Immature natural killer cell (primary cell): ENCODE data around the gene CCNJ. TPM values are rescaled to one million over a fixed set of nuclear protein-coding genes. Genes with fewer than 3 reads are reported as not detected.

Experiments used
- DNase-seq, 3 donors: peaks; one replicate each; pipeline ENCODE4 v3.0.0; 2022; ENCODE audit warnings: mixed read lengths in 1 of 3
- H3K27ac Mint-ChIP-seq, 6 donors: one replicate each; pipeline ENCODE4 v1.8.0; 2020; ENCODE audit warnings: mixed read lengths in 6 of 6, mild to moderate bottlenecking in 5 of 6, inconsistent platforms in 4 of 6, moderate library complexity in 3 of 6
- H3K27me3 Mint-ChIP-seq, 3 donors: one replicate each; pipeline ENCODE4 v1.8.0; 2020 to 2021; ENCODE audit warnings: low read depth in 3 of 3, mild to moderate bottlenecking in 3 of 3, mixed read lengths in 3 of 3, moderate library complexity in 3 of 3, inconsistent platforms in 1 of 3
- H3K36me3 Mint-ChIP-seq, 3 donors: one replicate each; pipeline ENCODE4 v1.8.0; 2020; ENCODE audit warnings: mixed read lengths in 3 of 3, inconsistent platforms in 2 of 3, mild to moderate bottlenecking in 2 of 3
- H3K4me1 Mint-ChIP-seq, 2 donors: one replicate each; pipeline ENCODE4 v1.8.0; 2020; ENCODE audit warnings: inconsistent platforms in 2 of 2, mild to moderate bottlenecking in 2 of 2, mixed read lengths in 2 of 2, moderate library complexity in 1 of 2
- H3K4me3 Mint-ChIP-seq, 5 donors: one replicate each; pipeline ENCODE4 v1.8.0; 2020; ENCODE audit warnings: mild to moderate bottlenecking in 5 of 5, mixed read lengths in 5 of 5, inconsistent platforms in 3 of 5, moderate library complexity in 3 of 5
- H3K9me3 Mint-ChIP-seq, 6 donors: one replicate each; pipeline ENCODE4 v1.8.0; 2020; ENCODE audit warnings: mild to moderate bottlenecking in 6 of 6, mixed read lengths in 6 of 6, inconsistent platforms in 4 of 6, moderate library complexity in 3 of 6
- polyA plus RNA-seq, 3 donors: library from polyadenylated mRNA; unstranded; fragments of 300-500 nt; fragmentation: Illumina TruSeq; gene quantifications; one replicate each; pipeline ENCODE4 v1.2.3, GENCODE V29; 2021

The CCNJ gene
- polyA plus RNA-seq, 3 donors from 2014 or later: 0.33 to 0.83 TPM; not detected in 1

GRCh38 chr10:96077156-96077555 is 33.8 kb downstream of the CCNJ start:
- H3K36me3 Mint-ChIP-seq: peaks cover 24 to 43% (median 40%) of the 10 kb centered on the region in 3 donors
- H3K9me3 Mint-ChIP-seq: no peaks in the 10 kb centered on the region
- H3K27ac Mint-ChIP-seq: no peak overlapping the region
- H3K4me3 Mint-ChIP-seq: no peak overlapping the region
- peaks cover 0 to 3% (median 2%) of the 10 kb centered on the region in 3 donors for H3K27me3 Mint-ChIP-seq
- no peaks in the 10 kb centered on the region for H3K4me1 Mint-ChIP-seq
- no peak for DNase-seq

- peaks cover 20 to 62% (median 60%) of the 10 kb centered on the region in 3 donors for H3K36me3 Mint-ChIP-seq
- H3K4me3 Mint-ChIP-seq: no peak overlapping the region
- H3K9me3 Mint-ChIP-seq: no peaks in the 10 kb centered on the region
- no peak for DNase-seq
- peaks cover 1 to 2% (median 2%) of the 10 kb centered on the region in 3 donors for H3K27me3 Mint-ChIP-seq
- H3K27ac Mint-ChIP-seq: no peak overlapping the region
- H3K4me1 Mint-ChIP-seq: no peaks in the 10 kb centered on the region
Measured at GRCh38 chr10:96082153-96082552, 38.8 kb downstream of the CCNJ start.

- DNase-seq: no peak
- Mint-ChIP-seq H3K36me3 (peaks cover 20 to 68% (median 57%) of the 10 kb centered on the region in 3 donors), H3K4me1 (no peaks in the 10 kb centered on the region), H3K27me3 (peaks cover under 1 to 2% (median 1%) of the 10 kb centered on the region in 3 donors), H3K4me3 (no peak overlapping the region), H3K27ac (no peak overlapping the region), H3K9me3 (no peaks in the 10 kb centered on the region)
Measured at GRCh38 chr10:96082748-96083147, 39.4 kb downstream of the CCNJ start.

- Mint-ChIP-seq H3K4me1 (peaks cover 12 to 17% of the 10 kb centered on the region in 2 donors), H3K36me3 (peaks cover 6 to 28% (median 15%) of the 10 kb centered on the region in 3 donors), H3K4me3 (peak overlapping the region; percentile 56 to 97 (median 94)), H3K9me3 (peaks cover 0 to 15% (median 4%) of the 10 kb centered on the region in 6 donors), H3K27me3 (peaks cover 22 to 41% (median 25%) of the 10 kb centered on the region in 3 donors), H3K27ac (peak overlapping the region; percentile 13 to 99 (median 86))
- no peak for DNase-seq
Measured at GRCh38 chr10:96089116-96089515, 45.7 kb downstream of the CCNJ start.

- Mint-ChIP-seq H3K4me1 (peaks cover 12 to 17% of the 10 kb centered on the region in 2 donors), H3K36me3 (peaks cover 6 to 23% (median 9%) of the 10 kb centered on the region in 3 donors), H3K27me3 (peaks cover 24 to 41% (median 28%) of the 10 kb centered on the region in 3 donors), H3K4me3 (peak overlapping the region; percentile 93 to 97 (median 94)), H3K9me3 (peaks cover 0 to 15% (median 4%) of the 10 kb centered on the region in 6 donors), H3K27ac (peak overlapping the region; percentile 97 to 99 (median 98))
- DNase-seq: peak; percentile 91 to 95 (median 94)
Measured at GRCh38 chr10:96089670-96090462, 46.5 kb downstream of the CCNJ start.

- peaks cover 24 to 43% (median 31%) of the 10 kb centered on the region in 3 donors for H3K27me3 Mint-ChIP-seq
- H3K4me3 Mint-ChIP-seq: peak overlapping the region; percentile 93 to 97 (median 94)
- peaks cover 0 to 15% (median 5%) of the 10 kb centered on the region in 6 donors for H3K9me3 Mint-ChIP-seq
- no peak for DNase-seq
- H3K27ac Mint-ChIP-seq: peak overlapping the region; percentile 97 to 99 (median 98)
- H3K4me1 Mint-ChIP-seq: peaks cover 12 to 17% of the 10 kb centered on the region in 2 donors
- peaks cover 5 to 19% (median 6%) of the 10 kb centered on the region in 3 donors for H3K36me3 Mint-ChIP-seq
Measured at GRCh38 chr10:96090463-96090800, 47.0 kb downstream of the CCNJ start.

- no peak overlapping the region for H3K4me3 Mint-ChIP-seq
- peaks cover 0 to 20% (median 6%) of the 10 kb centered on the region in 6 donors for H3K9me3 Mint-ChIP-seq
- no peak overlapping the region for H3K27ac Mint-ChIP-seq
- peaks cover 0 to 6% (median 4%) of the 10 kb centered on the region in 3 donors for H3K36me3 Mint-ChIP-seq
- DNase-seq: no peak
- peaks cover 12 to 17% of the 10 kb centered on the region in 2 donors for H3K4me1 Mint-ChIP-seq
- peaks cover 27 to 59% (median 36%) of the 10 kb centered on the region in 3 donors for H3K27me3 Mint-ChIP-seq
Measured at GRCh38 chr10:96092999-96093767, 49.8 kb downstream of the CCNJ start.

- DNase-seq: no peak
- H3K27ac Mint-ChIP-seq: no peak overlapping the region
- H3K27me3 Mint-ChIP-seq: peaks cover 27 to 61% (median 38%) of the 10 kb centered on the region in 3 donors
- H3K9me3 Mint-ChIP-seq: peaks cover 0 to 20% (median 6%) of the 10 kb centered on the region in 6 donors
- H3K36me3 Mint-ChIP-seq: peaks cover 0 to 6% (median 4%) of the 10 kb centered on the region in 3 donors
- peaks cover 12 to 15% of the 10 kb centered on the region in 2 donors for H3K4me1 Mint-ChIP-seq
- no peak overlapping the region for H3K4me3 Mint-ChIP-seq
Measured at GRCh38 chr10:96093948-96094347, 50.6 kb downstream of the CCNJ start.

GRCh38 chr10:96096958-96097357 is 53.6 kb downstream of the CCNJ start:
- H3K9me3 Mint-ChIP-seq: peaks cover 0 to 9% (median 1%) of the 10 kb centered on the region in 6 donors
- H3K4me3 Mint-ChIP-seq: no peak overlapping the region
- no peaks in the 10 kb centered on the region for H3K4me1 Mint-ChIP-seq
- DNase-seq: no peak
- peaks cover 23 to 58% (median 26%) of the 10 kb centered on the region in 3 donors for H3K27me3 Mint-ChIP-seq
- H3K36me3 Mint-ChIP-seq: peaks cover 0 to 4% (median 3%) of the 10 kb centered on the region in 3 donors
- H3K27ac Mint-ChIP-seq: no peak overlapping the region

GRCh38 chr10:96097865-96098264 is 54.5 kb downstream of the CCNJ start:
- no peak for DNase-seq
- Mint-ChIP-seq H3K27me3 (peaks cover 19 to 49% (median 23%) of the 10 kb centered on the region in 3 donors), H3K4me1 (no peaks in the 10 kb centered on the region), H3K36me3 (peaks cover 0 to 4% (median 3%) of the 10 kb centered on the region in 3 donors), H3K9me3 (peaks cover 0 to 7% (median 1%) of the 10 kb centered on the region in 6 donors), H3K4me3 (no peak overlapping the region), H3K27ac (no peak overlapping the region)

- no peak overlapping the region for H3K4me3 Mint-ChIP-seq
- no peak overlapping the region for H3K27ac Mint-ChIP-seq
- peaks cover 21 to 46% (median 26%) of the 10 kb centered on the region in 3 donors for H3K27me3 Mint-ChIP-seq
- H3K4me1 Mint-ChIP-seq: no peaks in the 10 kb centered on the region
- H3K9me3 Mint-ChIP-seq: peaks cover 0 to 13% (median 2%) of the 10 kb centered on the region in 6 donors
- DNase-seq: no peak
- peaks cover 0 to 7% (median 0%) of the 10 kb centered on the region in 3 donors for H3K36me3 Mint-ChIP-seq
Measured at GRCh38 chr10:96107623-96108038, 64.2 kb downstream of the CCNJ start.
